ENCODE results near the gene S100P. TPM values are rescaled to one million over a fixed set of nuclear protein-coding genes. Genes with fewer than 3 reads are reported as not detected.

S100P gene
- total RNA-seq, 1 experiment from 2014 or later, result not detected

- DNase-seq (ENCODE audit: low read depth), result peak; percentile 21
Measured at GRCh38 chr4:6673191-6673659, 20.5 kb upstream of the S100P start.

- peak; percentile 98 for DNase-seq (ENCODE audit: low read depth)
Measured at GRCh38 chr4:6673660-6674499, 19.8 kb upstream of the S100P start.

- peak; percentile 51 for DNase-seq (ENCODE audit: low read depth)
Measured at GRCh38 chr4:6674500-6675149, 19.1 kb upstream of the S100P start.

- no peak for DNase-seq (ENCODE audit: low read depth)
Measured at GRCh38 chr4:6676722-6677558, 16.7 kb upstream of the S100P start.

GRCh38 chr4:6680372-6681034, 13.2 kb upstream of the S100P start:
- no peak for DNase-seq (ENCODE audit: low read depth)

- no peak for DNase-seq (ENCODE audit: low read depth)
Measured at GRCh38 chr4:6681191-6681590, 12.5 kb upstream of the S100P start.

- DNase-seq (ENCODE audit: low read depth), result no peak
Measured at GRCh38 chr4:6682862-6683590, 10.7 kb upstream of the S100P start.

GRCh38 chr4:6684656-6685055, 9.0 kb upstream of the S100P start:
- no peak for DNase-seq (ENCODE audit: low read depth)

GRCh38 chr4:6686104-6686787, 7.4 kb upstream of the S100P start:
- DNase-seq (ENCODE audit: low read depth), result no peak

- no peak for DNase-seq (ENCODE audit: low read depth)
Measured at GRCh38 chr4:6687947-6688878, 5.5 kb upstream of the S100P start.

GRCh38 chr4:6688879-6689505, 4.7 kb upstream of the S100P start:
- DNase-seq (ENCODE audit: low read depth), result peak; percentile 94

- no peak for DNase-seq (ENCODE audit: low read depth)
Measured at GRCh38 chr4:6689506-6689960, 4.1 kb upstream of the S100P start.

- DNase-seq (ENCODE audit: low read depth), result no peak
Measured at GRCh38 chr4:6692379-6692778, 1.3 kb upstream of the S100P start.

- DNase-seq (ENCODE audit: low read depth), result no peak
Measured at GRCh38 chr4:6692806-6693205, 872 bp upstream of the S100P start.

GRCh38 chr4:6694177-6694901, 661 bp downstream of the S100P start:
- DNase-seq (ENCODE audit: low read depth), result no peak

- DNase-seq (ENCODE audit: low read depth), result no peak
Measured at GRCh38 chr4:6695660-6696610, 2.3 kb downstream of the S100P start.

GRCh38 chr4:6696611-6697010, 2.9 kb downstream of the S100P start:
- DNase-seq (ENCODE audit: low read depth), result no peak
